GM18498 (cell line): ENCODE data around the gene NKAIN4.
"Not testable (repeated sequence)": the region's sequence is repeated elsewhere in the genome, so short reads cannot be mapped to it uniquely, and the experiment has no call there.

Experiments
- ATAC-seq: cut with Tn5 transposase; IDR thresholded peaks from one replicate; pipeline ENCODE4 v1.9.1; 2021; ENCODE audit warnings: mild to moderate bottlenecking, moderate library complexity; ENCODE audit not compliant: unreplicated experiment

Gene NKAIN4

DNA sequence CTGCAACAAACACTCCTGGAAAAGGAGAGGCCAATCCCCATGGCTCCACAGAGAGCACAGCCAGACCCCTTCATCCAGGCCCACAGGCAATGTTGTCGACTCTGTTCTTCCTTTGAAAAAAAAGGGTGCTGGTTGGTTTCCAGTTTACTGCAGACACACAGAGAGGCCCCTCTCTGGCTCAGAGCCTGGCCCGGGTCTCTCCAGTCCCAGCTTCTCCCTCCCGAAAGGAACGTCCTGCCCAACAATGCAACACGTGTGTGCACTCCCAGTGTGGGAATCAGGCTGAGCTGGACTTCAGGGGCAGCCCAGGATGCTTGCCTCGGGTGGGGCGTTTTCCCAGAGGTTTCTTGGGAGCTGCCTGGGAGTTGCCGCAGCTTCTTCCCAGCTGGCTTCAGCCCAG, 4.5 kb upstream of the NKAIN4 start:
- ATAC-seq = no peak

DNA sequence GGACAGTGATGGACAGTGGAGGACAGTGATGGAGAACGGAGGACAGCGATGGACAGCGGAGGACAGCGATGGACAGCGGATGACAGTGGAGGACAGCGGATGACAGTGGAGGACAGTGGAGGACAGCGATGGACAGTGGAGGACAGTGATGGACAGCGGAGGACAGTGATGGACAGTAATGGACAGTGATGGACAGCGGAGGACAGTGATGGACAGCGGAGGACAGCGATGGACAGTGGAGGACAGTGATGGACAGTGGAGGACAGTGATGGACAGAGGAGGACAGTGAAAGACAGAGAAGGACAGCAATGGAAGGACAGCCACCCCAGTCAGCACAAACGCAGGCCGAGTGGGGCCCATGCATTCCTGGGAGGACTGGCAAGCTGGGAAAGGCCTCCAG, 3.4 kb upstream of the NKAIN4 start:
- no peak for ATAC-seq

DNA sequence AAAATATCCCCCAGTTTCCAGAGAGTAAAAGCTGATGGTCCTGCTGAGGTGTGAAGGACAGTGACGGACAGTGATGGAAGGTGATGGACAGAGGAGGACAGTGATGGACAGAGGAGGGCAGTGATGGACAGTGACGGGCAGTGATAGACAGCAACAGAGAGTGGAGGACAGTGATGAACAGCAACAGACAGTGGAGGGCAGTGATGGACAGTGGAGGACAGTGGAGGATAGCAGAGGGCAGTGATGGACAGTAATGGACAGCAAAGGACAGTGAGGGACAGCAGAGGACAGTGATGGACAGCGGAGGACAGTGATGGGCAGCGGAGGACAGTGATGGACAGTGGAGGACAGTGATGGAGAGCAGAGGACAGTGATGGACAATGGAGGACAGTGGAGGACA, 2.7 kb upstream of the NKAIN4 start:
- no peak for ATAC-seq

DNA sequence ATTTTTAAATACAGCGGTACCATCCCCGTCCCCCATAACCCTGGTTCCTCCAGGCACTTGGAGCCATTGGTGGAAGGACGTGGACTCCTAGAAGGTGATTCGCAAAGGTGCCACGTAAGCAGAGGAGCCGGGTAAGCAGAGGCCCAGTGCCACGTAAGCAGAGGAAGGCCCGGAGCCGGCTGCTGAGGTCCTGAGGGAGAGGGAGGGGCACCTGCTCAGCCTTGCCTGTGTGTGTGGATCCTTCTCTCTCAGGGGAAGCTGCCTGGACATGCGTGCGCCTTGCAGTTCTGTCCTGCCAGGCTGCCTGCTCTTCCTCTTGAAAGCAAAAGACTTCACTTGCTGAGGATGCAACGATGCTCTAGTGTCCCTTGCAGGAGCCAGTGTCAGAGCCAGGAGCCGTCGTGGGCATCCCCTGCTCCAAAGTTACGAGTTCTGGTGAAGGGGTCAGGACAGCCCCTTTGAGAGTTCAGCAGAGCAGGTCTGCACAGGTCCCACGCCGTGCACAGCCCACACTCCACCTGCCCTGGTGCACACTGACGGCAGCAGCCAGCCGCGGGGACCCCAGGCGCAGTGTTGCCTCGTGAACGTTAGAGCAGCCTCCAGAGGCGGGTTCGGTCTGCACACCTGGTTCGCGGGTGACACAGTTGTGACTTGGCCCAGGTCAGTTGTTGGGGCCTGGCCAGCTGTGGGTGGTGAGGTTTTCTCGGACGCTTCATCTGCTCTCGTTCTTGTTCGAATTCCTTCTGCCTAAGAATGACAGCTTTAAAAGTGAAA, 1.9 kb upstream of the NKAIN4 start:
- ATAC-seq = no peak

DNA sequence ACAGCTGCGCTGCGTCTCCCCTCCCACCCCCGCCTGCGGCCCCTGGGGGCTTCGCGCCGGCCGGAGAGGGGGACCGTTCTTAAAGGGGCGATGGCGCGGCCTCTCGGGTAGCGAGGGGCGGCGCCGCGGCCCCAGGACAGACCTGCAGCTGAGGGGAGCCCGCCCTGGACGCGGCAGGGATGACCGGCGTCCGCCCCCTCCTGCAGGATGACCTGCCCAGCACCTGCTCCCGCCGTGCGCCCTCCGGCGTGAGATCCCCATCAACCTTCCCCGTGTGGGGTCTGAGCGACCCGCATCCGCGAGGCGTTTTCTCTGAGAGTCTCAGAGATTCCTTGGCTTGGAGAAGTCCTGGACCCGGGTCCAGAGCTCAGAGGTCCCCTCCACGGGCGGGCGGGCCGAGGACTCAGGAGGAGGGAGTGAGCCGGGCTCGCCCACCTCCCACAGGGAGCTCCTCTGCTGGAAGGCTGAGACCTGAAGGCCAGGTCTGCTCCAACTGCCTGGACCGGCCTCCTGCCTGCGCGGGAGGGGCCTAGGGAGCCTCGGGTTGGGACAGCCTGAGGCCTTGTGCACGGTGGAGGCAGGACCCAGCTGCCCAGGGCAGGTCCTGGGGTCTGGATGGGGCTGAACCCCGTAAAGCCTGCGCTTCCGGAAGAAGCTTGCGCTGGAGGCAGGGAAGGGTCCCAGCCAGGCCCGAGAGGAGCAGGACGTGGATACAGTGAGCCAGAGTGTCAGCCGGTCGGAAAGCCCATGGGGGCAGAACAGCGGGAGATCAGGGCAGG, 532 bp upstream of the NKAIN4 start:
- ATAC-seq = no peak

DNA sequence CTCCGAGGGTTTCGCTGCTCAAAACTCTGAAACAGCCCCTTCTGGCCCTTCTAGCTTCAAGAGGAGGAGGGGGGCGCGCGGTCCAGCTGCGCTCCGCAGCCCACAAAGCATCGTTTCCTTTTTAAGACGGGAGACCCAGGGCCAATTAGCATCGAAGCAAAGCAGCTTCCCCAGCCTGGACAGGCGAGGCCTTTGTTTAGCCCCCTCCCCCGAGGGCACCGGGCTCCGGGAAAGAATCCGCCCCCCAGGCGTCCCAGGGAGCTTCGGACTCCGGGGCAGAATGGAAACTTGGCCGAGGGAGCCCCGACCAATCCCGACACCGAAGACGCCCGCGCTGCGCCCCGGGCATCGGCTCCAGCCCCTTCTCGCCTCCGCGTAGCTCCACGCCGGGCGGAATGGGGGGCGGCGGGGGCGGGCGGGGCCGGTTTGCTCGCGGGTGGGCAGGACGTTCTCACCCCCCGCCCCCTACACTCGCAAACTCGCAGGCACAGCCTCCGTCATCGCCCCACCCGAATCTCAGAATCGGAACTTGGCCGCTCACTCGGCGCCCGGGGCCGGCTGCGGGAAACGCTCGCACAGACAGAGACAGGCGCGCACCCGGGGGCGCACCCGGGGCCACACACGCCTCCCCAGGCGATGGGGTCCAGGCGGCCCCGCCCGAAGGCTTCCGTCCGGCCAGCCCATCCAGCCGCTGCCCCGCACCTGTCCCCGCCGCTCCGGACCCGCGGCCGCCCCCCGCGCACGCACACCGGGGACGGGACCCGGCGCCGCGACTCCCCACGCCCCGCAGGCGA, 628 bp downstream of the NKAIN4 start:
- ATAC-seq = no peak

DNA sequence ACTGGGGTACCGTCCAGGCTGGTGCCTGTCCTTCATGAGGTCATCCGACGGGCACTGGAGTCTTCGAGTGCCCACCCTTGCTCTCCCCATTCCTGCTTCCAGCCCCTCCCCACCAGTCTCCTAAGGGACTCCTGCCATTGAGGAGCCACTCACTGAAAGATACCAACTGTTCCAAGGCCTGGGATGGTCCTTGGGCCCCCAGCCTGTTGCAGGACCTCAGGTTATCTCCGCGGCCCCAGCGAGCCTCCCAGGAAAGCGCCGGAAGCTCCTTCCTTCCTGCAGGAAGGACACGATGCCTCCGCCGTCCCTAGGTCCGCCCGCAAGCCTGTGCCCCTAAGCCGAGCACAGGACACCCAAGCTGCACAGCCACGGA, 1.2 kb downstream of the NKAIN4 start:
- ATAC-seq = no peak

DNA sequence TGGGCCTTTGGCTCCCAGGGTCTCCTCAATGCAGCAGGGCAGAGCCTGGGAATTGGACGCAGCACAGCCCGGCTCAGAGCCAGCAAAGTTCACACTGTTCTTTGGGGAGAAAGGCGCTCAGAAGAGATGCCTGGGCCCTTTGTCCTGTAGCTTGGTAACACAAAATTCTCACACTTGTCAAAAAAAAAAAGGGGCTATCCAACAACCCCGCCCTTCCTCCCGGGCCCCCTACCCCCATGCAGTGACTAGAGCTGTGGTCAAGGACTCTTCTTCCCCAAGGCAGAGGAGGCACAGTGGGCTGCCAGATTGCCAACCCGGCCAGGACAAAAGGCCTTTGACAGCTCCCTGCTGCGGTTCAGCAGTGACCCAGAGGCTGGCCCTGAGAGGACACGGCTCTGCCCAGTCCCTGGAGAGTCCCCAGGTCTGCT, 2.0 kb downstream of the NKAIN4 start:
- no peak for ATAC-seq

DNA sequence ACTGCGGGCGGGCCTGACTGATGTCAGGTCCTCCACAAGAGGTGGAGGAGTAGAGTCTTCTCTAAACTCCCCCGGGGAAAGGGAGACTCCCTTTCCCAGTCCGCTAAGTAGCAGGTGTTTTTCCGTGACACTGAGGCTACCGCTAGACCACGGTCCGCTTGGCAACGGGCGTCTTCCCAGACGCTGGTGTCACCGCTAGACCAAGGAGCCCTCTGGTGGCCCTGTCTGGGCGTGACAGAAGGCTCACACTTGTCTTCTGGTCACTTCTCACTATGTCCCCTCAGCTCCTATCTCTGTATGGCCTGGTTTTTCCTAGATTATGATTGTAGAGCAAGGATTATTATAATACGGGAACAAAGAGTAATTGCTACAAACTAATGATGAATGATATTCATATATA, 2.9 kb downstream of the NKAIN4 start:
- not testable (repeated sequence) for ATAC-seq

DNA sequence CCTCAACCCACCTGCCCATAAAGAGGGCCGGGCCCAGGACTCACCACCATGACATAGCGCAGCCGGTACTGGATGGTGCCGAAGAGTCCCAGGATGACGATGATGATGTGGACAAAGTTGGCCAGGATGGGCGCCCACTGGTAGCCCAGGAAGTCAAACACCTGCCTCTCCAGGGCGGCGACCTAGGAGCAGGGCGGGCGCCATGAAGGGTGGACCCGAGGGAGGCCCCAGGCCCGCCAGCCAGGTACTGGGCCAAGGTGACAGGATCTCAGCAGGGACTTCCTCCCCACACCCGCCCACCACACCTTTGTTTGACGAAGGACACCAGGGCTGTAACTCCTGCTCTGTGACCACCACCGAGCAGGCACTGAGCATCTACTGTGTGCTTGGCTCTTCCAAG, 4.4 kb downstream of the NKAIN4 start:
- no peak for ATAC-seq

DNA sequence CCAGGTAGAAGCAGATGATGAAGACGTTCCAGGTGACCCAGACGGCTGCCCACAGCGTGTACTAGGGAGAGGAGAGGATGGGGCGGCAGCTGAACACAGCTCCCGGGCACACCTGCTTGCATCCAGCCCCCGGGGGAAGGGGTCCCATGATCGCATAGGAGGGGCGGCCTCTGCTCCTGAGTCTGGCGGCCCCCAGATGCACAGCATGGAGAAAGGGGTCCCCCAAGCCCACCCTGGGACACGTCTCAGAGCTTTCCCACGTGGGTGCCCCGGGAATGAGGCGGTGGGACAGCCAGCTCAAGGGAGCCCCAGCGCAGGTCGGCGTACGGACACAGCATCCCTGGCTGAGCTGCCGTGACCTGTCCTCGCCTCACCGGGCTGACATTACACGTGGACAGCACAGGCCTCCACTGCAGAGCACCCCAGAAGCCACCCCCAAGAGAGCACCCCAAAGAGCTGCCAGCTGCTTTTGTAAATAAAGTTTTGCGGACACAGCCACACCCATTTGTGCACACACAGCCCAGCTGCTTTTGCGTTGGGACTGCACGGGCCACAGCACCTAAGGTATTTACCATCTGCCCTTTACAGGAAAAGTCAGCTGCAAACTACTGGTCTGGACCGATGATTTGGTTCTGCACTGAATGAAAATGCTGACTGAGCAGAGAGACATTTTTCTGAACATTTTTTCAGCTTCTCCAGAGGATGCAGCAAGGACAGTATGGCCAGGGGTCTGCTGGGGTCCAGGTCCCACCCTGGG, 5.2 kb downstream of the NKAIN4 start:
- ATAC-seq = no peak

DNA sequence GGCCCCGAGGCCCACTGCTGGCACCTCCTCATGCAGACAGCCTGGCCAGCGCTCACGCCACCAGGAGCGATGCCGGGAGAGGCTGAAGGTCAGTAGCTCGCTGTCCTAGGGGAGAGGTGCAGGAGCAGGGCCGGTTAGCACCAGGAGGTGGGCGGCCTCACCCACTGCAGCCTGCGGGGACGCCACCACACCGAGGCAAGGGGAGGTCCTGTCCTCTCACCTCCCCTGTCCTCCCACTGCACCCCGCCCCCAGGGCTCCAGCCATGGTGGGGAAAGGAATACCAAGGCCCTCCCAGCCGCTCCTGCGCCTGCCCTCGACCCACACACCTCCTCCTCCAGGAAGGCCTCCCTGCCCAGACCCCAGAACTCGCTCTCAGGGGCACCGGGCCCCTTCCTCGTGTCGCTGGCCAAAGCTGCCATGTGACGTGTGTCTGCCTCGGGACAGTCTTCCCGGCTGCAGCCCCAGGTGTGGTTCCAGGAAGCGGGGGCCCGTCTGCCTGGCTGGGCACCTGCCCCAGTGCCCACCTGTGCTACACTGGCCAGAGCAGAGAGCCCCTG, 6.5 kb downstream of the NKAIN4 start:
- ATAC-seq = no peak

DNA sequence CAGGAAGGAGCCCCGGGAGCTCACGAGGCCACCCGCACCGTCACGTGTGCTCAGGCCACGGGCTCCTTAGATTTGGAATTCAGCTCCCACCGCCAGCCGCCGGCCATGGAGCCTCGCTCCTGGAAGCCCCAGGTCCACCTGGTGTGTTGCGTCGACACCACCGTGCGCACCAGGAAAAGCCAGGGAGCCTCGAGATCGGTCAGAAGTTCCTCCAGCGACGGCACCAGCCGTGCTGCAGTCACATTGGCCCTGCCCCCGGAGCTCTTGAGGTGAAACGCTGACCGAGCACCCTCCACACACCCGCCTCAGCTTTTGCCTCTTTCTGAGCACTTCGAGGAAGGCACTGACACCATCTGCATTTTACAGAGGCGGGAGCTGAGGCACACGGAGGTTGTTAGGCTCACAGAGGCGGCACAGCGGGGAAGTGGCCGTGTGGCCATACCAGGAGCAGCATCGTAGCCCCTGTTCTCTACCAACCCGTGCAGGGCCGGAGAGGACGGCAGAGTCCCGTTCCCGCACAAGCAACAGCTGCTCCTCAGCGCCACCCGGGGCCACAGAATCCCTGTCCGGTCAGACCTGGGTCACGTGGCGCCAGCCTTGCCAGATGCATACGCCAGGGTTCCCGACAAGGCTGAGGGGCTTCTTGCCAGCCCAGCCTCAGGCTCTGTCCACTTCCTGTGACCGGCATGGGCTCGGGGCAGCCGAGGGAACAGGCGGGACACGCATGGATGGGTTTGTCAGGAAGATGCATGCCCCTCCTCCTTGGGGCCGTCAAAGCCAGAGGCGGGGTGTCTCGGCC, 7.6 kb downstream of the NKAIN4 start:
- no peak for ATAC-seq

DNA sequence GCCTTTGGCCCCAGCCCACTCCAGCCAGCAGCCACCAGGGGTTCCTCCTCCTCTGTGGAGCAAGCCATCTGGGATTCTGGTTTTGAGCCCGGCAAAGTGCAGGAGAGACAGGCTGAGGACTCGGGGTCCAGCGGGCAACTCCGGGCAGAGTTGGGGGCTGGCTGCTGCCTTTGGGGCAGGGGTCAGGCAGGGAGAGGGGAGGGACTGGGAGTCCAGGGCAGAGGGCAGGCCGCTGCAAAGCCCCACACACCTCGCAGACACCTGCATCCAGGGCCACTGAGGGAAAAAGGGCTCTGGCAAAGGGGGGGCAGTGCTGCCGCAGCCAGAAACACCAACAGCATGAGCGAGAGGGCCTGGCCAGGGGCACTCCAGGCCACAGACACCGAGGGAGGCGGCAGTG, 9.8 kb downstream of the NKAIN4 start:
- ATAC-seq = no peak

DNA sequence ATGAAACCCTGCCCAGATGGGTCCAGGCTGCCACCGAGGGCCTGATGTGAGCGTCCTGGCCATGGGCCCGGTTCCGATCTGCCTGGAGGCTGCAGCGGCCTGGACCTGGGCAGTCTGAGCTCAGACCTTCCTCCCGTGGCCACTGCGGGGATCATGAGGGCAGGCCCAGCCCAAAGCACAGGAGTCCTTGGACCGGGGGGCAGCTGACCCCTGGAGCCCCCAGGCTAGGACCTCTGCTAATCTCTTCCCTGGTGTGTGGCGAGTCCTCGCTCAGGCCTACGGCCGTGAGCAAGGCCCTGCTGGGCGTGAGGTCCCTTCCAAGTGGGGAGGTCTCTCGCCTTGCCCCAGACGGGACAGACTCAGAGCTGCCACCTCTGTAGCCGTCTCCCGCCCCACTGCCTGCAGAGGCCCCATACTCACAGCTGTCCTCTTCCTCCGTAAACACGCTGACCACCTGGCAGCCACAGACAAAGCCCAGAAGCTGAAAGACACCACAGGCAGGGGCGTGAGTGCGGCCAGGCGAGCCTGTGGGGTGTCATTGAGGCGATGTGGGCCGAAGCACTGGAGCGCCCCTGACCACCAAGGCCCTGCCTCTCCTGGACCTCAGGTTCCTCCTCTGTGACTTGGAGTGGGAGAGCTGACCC, 10.5 kb downstream of the NKAIN4 start:
- ATAC-seq = no peak

DNA sequence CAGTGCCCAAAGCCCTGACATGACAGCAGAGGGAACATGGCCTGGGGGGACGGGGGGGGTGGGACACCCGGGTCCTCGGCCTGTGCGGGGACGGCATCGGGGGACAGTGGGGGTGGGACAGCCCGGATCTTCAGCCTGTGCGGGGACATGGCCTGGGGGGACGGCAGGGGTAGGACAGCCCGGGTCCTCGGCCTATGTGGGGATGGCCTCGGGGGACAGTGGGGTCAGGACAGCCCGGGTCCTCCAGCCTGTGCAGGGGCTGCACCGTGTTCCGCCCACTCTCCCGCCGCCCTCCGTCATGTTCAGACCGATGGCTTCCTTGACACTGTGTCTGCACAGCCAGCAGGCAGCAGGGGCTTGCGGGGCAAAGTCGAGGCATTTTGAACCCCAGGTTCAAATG, 11.5 kb downstream of the NKAIN4 start:
- ATAC-seq = no peak

DNA sequence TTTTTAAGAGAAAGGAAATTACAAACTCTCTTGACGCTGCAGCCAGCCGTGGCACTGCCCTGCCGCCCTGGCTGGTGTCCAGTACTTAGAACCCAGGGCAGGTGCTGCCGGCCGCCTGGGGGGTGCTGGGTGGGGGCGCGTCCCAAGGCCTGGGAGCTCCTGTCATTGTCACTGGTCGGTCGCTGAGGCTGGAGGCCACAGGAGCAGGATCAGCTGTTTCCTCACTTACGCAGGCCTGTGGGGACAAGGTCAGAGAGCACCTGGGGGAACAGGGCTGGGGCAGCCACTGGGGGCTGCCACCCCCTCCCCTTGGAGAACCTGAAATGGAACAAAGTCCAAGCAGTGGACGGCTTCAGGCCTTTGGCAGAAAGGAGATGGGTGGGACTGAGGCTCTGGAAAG, 13.0 kb downstream of the NKAIN4 start:
- ATAC-seq = no peak

DNA sequence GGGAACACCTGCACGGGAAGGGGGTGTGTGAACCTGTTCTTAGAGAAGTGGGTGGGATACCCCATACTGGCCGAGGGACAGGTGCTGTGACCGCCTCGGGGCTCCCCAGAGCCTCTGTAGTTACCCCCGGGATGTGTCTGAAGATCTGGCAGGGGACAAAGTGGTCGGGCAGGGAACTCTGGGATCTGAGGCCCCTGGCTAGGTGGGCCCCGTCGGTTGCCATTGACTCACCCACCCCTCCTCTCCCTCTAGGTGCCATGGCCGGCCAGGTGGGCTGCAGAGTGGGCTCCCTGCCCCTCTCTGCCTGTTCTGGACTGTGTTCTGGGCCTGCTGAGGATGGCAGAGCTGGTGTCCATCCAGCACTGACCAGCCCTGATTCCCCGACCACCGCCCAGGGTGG, 14.3 kb downstream of the NKAIN4 start:
- no peak for ATAC-seq

DNA sequence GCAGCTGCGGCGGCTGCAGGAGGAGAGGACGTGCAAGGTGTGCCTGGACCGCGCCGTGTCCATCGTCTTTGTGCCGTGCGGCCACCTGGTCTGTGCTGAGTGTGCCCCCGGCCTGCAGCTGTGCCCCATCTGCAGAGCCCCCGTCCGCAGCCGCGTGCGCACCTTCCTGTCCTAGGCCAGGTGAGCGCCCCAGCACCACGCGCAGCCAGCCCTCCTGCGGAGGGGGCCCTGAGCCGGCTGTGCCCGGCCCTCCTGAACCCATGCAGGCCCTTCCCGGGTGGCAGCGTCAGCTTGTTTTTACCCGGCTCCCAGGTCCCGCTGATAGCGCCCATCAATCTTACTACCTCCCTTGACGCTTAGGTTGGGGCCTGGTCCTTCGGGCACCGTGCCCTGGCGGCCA, 14.8 kb downstream of the NKAIN4 start:
- no peak for ATAC-seq
